ENCODE data around the gene CARNS1. TPM values are rescaled to one million over a fixed set of nuclear protein-coding genes. Genes with fewer than 3 reads are reported as not detected.

Gene CARNS1
- total RNA-seq, 6 experiments from 2014 or later, result 0.05 to 0.14 (median 0.06) TPM; not detected in 1

DNA sequence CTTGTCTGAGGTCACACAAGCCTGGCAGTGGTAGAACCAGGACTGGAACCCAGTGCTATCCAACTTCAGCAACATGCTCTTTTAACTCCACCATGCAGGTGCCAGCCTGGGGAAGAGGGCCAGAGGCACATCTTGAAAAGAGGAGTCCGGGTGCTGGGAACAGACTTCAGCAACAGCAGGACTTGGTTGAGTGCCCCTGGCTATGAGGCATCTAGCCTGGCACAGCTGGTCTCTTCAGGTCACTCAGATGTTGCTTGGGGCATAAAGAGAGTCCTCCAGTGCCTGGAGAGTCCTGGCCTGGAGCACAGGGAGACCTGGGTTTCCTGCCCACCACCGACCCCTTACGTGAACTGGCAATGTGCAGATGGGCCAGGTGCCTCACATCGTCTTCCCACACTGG lies 36.9 kb upstream of the CARNS1 start:
- H3K36me3 Mint-ChIP-seq (ENCODE audit: low read depth), result no peaks in the 10 kb centered on the region; the same call in 1 of the 2 replicates
- peak overlapping the region; percentile 41; the same call in 1 of the 2 replicates for H3K4me3 Mint-ChIP-seq
- TF ChIP-seq, protein P1, sequence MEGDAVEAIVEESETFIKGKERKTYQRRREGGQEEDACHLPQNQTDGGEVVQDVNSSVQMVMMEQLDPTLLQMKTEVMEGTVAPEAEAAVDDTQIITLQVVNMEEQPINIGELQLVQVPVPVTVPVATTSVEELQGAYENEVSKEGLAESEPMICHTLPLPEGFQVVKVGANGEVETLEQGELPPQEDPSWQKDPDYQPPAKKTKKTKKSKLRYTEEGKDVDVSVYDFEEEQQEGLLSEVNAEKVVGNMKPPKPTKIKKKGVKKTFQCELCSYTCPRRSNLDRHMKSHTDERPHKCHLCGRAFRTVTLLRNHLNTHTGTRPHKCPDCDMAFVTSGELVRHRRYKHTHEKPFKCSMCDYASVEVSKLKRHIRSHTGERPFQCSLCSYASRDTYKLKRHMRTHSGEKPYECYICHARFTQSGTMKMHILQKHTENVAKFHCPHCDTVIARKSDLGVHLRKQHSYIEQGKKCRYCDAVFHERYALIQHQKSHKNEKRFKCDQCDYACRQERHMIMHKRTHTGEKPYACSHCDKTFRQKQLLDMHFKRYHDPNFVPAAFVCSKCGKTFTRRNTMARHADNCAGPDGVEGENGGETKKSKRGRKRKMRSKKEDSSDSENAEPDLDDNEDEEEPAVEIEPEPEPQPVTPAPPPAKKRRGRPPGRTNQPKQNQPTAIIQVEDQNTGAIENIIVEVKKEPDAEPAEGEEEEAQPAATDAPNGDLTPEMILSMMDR (IDR thresholded peaks at IDR 0.05), result no peak
- peaks cover 71% of the 10 kb centered on the region for H3K4me1 Mint-ChIP-seq (ENCODE audit: low read depth)
- H3K27me3 Mint-ChIP-seq (ENCODE audit: insufficient read depth), result peaks cover 5% of the 10 kb centered on the region
- no peaks in the 10 kb centered on the region for H3K9me3 Mint-ChIP-seq
- peak overlapping the region; percentile 85 for H3K27ac Mint-ChIP-seq
- DNase-seq, result no peak

DNA sequence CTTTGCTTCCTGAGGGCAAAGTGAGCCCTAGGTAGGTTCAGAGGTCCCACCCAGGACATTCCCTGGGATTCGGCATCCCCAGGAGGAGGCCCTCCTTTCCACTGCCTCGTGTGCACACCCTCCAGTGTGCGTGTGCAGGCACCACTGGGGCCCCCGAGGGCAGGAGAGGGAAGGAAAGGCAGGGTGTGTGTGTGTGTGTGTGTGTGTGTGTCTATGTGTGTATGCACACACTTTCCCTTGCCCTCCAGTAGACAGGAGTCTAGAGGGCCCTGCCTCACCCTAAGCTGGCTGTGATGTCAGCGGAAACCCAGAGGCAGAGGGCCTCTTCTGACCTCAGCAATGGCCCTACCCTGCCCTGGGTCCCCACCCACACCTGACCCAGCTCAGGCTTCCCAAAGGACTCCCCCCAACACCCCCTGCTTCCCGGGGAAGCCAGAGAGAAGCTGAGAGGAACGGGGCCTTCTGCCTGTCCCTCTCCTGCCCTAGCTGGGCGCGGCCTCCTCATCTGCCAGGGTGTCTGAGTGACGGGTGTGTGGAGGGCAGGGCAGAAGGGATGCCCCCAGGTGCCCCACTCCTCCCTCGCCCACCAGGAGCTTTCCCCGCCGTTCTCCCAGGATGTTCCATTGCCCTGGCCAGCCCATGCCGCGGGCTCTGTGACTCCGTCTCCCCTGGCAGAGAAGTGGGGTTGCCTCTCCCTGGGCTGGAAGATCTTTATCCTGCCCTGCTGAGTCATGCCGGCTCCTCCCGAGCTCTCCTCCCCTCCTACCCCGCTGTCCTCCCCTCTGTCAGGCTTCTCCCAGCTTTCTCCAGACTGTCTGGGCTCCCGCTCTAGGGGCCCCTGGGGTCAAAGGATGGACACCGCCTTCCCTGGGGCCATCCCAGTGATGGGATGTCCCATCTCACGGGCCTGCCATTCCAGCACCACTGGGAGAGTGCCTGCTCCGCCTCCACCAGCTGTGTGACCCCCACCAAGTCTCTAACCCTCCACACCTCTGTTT lies 36.1 kb upstream of the CARNS1 start:
- H3K9me3 Mint-ChIP-seq, result no peaks in the 10 kb centered on the region
- TF ChIP-seq, protein P1 (IDR thresholded peaks at IDR 0.05), result no peak
- H3K27me3 Mint-ChIP-seq (ENCODE audit: insufficient read depth), result no peaks in the 10 kb centered on the region; the same call in none of the 2 replicates
- H3K27ac Mint-ChIP-seq, result peak overlapping the region; percentile 85
- H3K4me1 Mint-ChIP-seq (ENCODE audit: low read depth), result peaks cover 67% of the 10 kb centered on the region
- DNase-seq, result peak; percentile 72
- no peaks in the 10 kb centered on the region for H3K36me3 Mint-ChIP-seq (ENCODE audit: low read depth)
- H3K4me3 Mint-ChIP-seq, result peak overlapping the region; percentile 52

DNA sequence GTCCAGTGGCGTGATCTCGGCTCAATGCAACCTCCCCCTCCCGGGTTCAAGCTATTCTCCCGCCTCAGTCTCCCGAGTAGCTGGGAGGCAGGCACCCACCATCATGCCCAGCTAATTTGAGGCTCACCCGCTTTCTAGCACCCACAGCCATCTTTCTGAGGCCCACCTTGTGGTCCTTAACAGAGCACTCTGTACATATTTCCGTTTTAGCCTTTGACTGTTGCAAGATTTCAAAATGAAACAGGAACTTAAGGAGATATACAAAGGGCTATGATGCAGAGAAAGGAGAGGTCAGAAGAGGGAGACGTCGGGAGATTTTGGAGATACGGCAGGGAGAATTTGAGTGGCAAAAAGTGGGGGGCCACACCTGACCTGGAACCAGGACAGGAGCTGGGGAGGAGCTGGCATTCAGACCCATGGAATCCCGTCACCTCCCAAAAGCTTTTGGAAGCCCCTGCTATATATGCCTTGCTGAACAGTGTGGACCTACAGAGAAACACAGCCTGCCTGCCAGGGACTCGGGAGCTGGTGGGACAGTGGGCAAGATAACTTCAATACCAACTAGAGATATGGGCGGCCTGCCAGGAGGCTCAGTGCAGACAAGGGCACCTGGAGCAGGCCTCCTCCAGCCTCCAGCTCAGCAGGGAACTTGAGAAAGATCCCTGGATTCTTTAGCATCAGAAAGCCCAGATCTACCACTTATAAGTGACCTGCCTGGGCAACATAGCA lies 34.1 kb upstream of the CARNS1 start:
- H3K9me3 Mint-ChIP-seq, result no peaks in the 10 kb centered on the region
- H3K4me3 Mint-ChIP-seq, result no peak overlapping the region
- H3K27me3 Mint-ChIP-seq (ENCODE audit: insufficient read depth), result peaks cover 2% of the 10 kb centered on the region
- peaks cover 62% of the 10 kb centered on the region for H3K4me1 Mint-ChIP-seq (ENCODE audit: low read depth)
- H3K36me3 Mint-ChIP-seq (ENCODE audit: low read depth), result no peaks in the 10 kb centered on the region
- TF ChIP-seq, protein P1 (IDR thresholded peaks at IDR 0.05), result no peak
- no peak overlapping the region for H3K27ac Mint-ChIP-seq
- DNase-seq, result no peak

DNA sequence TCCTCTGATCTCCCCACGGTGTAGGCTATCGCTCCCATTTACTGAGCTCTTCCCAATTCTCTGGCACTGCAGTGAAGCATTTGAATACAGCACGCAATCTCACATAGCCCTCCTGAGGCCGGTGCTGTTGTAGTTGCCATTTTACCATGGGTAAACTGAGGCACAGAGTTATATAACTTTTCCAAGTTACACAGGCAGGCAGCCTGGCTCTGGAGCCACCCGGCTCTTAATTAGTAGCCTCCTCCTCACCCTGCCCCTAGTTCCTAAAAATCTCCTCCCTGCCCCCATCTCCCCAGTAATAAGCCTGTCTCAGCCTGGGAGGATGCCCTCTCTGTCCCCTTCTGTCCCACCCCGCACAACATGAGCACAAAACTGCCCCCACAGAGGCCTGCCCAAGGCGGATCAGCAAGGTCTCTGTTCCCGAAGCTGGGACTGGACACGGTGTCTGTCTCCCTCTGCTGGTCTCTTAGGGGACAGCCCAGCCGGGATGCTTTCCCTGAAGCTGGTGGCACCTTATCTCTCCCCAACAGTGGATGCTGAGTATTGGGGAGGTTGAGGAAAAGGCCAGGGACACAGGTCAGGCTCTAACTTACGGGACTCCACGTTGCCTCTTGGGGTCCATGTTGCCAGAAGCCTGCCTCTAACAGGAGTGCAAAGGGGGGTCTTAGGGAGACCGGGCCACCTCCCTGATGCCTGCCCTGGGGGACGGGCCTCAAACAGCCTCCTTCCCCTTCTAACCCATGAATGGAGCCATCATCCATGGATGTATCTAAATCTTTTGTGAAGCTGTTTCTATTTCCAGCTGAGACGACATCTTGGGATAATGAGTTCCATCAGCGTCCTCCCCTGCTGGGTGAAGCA lies 33.0 kb upstream of the CARNS1 start:
- Mint-ChIP-seq H3K4me1 (ENCODE audit: low read depth) (peaks cover 51% of the 10 kb centered on the region), H3K27me3 (ENCODE audit: insufficient read depth) (peaks cover 2% of the 10 kb centered on the region), H3K36me3 (ENCODE audit: low read depth) (no peaks in the 10 kb centered on the region), H3K27ac (no peak overlapping the region), H3K4me3 (no peak overlapping the region), H3K9me3 (no peaks in the 10 kb centered on the region)
- TF ChIP-seq, protein P1 (IDR thresholded peaks at IDR 0.05), result peak; percentile 95
- peak; percentile 66 for DNase-seq

DNA sequence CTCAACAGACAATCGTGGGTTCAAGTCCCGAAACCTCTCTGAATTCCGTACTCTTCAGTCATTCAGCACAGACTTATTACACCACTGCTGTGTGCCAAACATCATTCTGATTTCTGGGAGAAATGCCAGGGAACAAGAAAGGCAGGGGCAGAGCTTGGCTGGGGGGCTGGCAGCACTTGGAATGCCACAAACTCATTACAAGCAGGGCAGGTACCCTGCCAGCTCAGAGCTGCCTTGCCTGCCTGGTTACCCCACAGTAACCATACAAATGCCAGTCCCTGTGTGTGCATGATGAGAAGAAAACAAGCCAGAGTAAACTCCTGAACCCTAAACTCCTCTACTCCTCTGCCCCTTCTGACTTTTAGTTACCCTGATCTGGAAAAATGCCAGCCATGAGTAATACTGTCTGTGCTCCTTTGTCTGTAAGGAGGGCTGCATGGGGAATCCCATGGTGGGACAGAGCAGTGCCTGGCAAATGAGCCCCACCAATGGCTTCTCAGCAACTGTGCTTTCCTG lies 30.6 kb upstream of the CARNS1 start:
- H3K4me3 Mint-ChIP-seq, result no peak overlapping the region
- H3K4me1 Mint-ChIP-seq (ENCODE audit: low read depth), result peaks cover 43% of the 10 kb centered on the region
- TF ChIP-seq, protein P1 (IDR thresholded peaks at IDR 0.05), result no peak
- peak; percentile 39 for DNase-seq
- H3K27ac Mint-ChIP-seq, result no peak overlapping the region
- no peaks in the 10 kb centered on the region for H3K36me3 Mint-ChIP-seq (ENCODE audit: low read depth)
- peaks cover 4% of the 10 kb centered on the region for H3K27me3 Mint-ChIP-seq (ENCODE audit: insufficient read depth)
- H3K9me3 Mint-ChIP-seq, result no peaks in the 10 kb centered on the region
